ENCODE measurements around the gene USHBP1.

DNA sequence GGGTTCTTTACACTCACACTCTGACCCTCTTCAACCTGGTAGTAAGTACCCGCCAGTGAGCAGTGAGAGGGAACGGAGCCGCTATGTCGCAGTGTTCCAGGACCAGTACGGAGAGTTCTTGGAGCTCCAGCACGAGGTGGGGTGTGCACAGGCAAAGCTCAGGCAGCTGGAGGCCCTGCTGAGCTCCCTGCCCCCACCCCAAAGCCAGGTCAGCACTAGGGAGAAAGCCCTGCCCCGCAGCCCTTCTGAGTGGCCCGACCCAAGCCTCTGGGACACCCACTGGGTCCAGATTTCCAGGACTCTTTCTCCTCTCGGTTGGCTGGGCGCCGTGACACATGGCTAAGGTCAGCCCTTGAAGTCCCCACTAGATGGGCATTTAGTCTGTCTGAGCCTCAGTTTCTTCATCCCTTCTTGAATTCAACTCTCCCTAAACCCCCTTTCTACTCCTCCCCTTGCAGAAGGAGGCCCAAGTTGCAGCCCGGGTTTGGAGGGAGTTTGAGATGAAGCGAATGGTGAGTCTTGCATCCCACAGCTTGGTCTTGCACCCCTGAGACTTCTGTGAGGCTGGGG lies 36.7 kb downstream of the USHBP1 start:
- TF ChIP-seq POLR2A (IDR thresholded peaks at IDR 0.05): no peak
- no peak for TF ChIP-seq CTCF (IDR thresholded peaks at IDR 0.05)

Measured in Peyer's patch (tissue), 4 donors.